Breast epithelium (tissue), 3 donors: Measurements from ENCODE around the gene SEPHS2.

Experiments used
- POLR2A ChIP-seq: fragments of 450-650 bp; IDR thresholded peaks from one replicate; pipeline ENCODE4 v1.6.1; 2016; ENCODE audit warnings: antibody characterized with exemption, mild to moderate bottlenecking, moderate library complexity
- TF ChIP-seq, protein P1 (sequence below), 3 donors: fragments of 450-650 bp; IDR thresholded peaks; one replicate each; pipeline ENCODE4 v1.5.1; 2016 to 2017; ENCODE audit warnings: antibody characterized with exemption in 3 of 3, mild to moderate bottlenecking in 3 of 3, moderate library complexity in 3 of 3

DNA sequence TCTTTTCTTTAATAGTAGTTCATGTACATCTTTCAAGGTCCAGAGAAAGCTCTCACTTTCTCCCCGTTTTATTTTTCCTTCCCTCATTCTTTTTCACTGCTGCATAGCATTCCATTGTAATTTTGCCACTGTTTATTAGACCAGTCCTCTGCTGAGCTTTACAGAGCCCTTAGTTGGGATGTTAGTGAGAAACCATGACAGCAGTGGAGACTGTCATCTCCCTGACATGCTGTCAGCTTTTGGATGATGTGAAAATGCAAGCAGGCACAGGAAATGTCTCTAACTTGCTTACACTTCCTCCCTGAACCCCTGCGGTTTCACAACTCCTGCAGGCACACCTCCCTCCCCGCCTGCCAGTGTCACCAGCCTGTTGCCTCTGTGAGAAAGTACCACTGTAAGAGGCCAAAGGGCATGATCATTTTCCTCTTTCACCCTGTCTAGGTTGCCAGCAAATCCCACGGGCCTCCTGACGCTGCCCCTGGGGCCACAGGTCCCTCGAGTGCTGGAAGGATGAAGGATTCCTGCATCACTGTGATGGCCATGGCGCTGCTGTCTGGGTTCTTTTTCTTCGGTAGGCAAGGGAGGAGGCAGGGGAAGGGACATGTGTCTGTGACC is 26.8 kb upstream of the SEPHS2 start, which contains the start of gene ITGAL:
- no peak for TF ChIP-seq POLR2A
- TF ChIP-seq, protein P1, sequence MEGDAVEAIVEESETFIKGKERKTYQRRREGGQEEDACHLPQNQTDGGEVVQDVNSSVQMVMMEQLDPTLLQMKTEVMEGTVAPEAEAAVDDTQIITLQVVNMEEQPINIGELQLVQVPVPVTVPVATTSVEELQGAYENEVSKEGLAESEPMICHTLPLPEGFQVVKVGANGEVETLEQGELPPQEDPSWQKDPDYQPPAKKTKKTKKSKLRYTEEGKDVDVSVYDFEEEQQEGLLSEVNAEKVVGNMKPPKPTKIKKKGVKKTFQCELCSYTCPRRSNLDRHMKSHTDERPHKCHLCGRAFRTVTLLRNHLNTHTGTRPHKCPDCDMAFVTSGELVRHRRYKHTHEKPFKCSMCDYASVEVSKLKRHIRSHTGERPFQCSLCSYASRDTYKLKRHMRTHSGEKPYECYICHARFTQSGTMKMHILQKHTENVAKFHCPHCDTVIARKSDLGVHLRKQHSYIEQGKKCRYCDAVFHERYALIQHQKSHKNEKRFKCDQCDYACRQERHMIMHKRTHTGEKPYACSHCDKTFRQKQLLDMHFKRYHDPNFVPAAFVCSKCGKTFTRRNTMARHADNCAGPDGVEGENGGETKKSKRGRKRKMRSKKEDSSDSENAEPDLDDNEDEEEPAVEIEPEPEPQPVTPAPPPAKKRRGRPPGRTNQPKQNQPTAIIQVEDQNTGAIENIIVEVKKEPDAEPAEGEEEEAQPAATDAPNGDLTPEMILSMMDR (IDR thresholded peaks at IDR 0.05): no peak
